Measurements from ENCODE around the gene RECQL5. TPM values are rescaled to one million over a fixed set of nuclear protein-coding genes. Genes with fewer than 3 reads are reported as not detected.
A peak's percentile ranks its signal among the peaks of the same experiment; 100 is the strongest.

The RECQL5 gene
- total RNA-seq, 1 donor from 2014 or later, result 44.7 TPM

DNA sequence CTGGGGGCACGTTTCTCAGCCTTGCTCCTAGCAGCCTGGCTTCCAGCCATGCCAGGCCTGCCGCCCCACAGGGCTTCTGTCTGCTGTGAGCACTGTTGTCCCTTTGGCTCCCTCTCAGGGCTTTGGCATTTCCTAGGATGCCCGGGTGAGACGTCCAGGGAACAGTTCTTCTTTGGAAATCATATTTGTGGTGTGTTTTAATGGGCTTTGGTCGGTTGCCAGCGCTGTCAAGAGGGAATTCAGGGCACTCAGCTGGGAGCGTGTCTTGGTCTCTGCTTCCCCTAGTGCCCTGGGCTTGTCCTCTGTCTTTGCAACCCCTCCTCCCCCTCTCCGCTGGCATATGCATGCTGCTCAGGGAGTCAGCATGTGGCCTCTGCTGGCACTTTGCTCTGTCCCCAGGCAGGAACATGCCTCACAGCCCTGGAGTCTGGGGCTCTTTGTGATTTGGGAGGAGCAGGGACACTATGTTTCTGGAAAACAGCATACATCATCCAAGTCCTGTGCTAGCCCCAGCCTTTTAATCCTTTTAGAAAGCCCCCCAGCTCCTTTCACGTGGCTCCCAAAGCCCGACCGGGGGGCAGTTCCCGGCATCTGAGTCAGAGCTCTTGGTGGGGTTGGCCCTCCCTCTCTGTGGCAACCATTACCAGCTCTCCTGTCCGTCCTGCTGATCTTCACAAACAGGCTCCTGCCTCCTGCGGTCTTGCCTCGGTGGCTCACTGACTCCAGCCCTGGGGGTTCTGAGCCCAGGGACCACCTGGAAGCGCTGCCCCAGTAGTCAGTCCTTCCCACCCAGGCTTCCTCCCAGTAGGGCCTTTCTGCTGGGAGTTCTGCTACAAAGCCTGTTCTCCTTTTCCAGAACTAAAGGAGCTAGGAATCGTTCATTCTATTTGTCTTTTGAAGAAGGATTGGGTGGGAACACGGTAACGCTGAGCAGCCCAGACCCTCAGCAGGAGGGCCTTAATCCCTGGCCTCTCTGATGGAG lies 26.8 kb upstream of the RECQL5 start:
- H3K27ac Mint-ChIP-seq (ENCODE audit: unreplicated experiment), result peak overlapping the region; percentile 99

DNA sequence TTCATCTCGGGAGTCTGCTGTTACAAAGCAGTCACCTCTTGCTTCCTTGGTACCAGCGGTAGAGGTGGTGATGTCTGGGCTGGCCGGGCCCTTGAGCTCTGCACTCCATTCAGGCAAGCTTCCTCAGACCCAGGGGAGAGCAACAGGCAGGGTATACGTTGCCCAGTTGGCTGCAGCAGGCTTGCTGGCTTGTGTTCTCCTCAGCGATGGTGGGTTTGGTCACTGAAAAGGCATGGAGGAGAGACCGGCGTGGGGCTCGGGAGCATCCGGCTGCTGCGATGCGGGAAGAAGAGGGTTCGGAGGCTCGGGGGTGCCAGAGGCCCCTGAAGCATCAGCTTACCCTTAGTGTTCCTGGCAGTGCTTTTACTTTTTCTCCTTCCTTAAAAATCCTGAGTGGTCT lies 26.0 kb upstream of the RECQL5 start:
- H3K27ac Mint-ChIP-seq (ENCODE audit: unreplicated experiment), result peak overlapping the region; percentile 99
- H3K27me3 Mint-ChIP-seq (ENCODE audit: unreplicated experiment), result no peaks in the 10 kb centered on the region
- peaks cover 93% of the 10 kb centered on the region for H3K4me1 Mint-ChIP-seq (ENCODE audit: unreplicated experiment)

More for the DNA sequence above, 26.8 kb upstream of the RECQL5 start:
- Mint-ChIP-seq H3K4me3 (ENCODE audit: unreplicated experiment) (peak overlapping the region; percentile 44), H3K4me1 (ENCODE audit: unreplicated experiment) (peaks cover 91% of the 10 kb centered on the region), H3K9me3 (ENCODE audit: unreplicated experiment) (no peaks in the 10 kb centered on the region), H3K36me3 (ENCODE audit: unreplicated experiment) (peaks cover 20% of the 10 kb centered on the region), H3K27me3 (ENCODE audit: unreplicated experiment) (no peaks in the 10 kb centered on the region)
- TF ChIP-seq, protein P1, sequence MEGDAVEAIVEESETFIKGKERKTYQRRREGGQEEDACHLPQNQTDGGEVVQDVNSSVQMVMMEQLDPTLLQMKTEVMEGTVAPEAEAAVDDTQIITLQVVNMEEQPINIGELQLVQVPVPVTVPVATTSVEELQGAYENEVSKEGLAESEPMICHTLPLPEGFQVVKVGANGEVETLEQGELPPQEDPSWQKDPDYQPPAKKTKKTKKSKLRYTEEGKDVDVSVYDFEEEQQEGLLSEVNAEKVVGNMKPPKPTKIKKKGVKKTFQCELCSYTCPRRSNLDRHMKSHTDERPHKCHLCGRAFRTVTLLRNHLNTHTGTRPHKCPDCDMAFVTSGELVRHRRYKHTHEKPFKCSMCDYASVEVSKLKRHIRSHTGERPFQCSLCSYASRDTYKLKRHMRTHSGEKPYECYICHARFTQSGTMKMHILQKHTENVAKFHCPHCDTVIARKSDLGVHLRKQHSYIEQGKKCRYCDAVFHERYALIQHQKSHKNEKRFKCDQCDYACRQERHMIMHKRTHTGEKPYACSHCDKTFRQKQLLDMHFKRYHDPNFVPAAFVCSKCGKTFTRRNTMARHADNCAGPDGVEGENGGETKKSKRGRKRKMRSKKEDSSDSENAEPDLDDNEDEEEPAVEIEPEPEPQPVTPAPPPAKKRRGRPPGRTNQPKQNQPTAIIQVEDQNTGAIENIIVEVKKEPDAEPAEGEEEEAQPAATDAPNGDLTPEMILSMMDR (IDR thresholded peaks at IDR 0.05), result peak; percentile 37
- peak; percentile 99 for DNase-seq (ENCODE audit: extremely low spot score, unreplicated experiment)

DNA sequence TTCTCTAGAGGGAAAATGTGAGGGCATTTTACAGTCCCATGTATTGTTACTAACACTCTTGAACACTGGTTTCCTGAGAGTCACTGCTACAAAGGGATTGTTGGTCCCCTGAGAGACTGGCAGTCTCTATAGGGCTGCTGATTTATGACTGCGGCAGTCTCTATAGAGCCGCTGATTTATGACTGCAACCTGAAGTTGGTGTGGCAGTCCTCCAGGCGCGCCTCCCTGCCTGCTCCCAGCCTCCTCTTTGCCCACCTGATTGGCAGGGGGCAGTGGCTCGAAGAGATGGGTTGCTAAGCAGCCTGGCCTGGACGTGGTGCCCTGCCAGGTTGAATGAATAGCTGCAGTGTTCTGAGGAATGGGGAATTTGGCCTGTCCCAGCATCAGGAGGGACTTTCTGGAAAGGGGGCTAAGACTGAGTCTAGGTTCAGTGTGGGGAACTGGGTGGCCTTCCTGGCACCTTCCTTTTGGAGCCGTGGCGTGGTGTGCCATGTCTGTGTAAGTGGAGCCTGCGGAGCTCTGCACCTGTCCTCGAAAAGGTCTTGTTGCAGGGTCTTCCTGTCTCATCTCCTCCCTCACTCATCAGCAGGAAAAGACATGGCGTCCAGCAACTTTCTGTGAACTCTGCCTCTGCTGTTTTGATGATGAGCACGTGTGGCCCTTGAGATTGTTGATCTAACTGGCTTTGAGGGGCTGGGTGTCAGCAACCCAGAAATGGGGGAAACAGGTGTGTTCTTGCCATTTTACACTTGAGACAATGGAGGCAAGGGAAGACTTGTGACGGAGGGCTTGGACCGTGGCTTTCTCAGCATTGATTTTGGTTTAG lies 25.1 kb upstream of the RECQL5 start:
- no peaks in the 10 kb centered on the region for H3K9me3 Mint-ChIP-seq (ENCODE audit: unreplicated experiment)
- DNase-seq (ENCODE audit: extremely low spot score, unreplicated experiment), result no peak
- peaks cover 89% of the 10 kb centered on the region for H3K4me1 Mint-ChIP-seq (ENCODE audit: unreplicated experiment)
- no peaks in the 10 kb centered on the region for H3K27me3 Mint-ChIP-seq (ENCODE audit: unreplicated experiment)
- TF ChIP-seq, protein P1 (IDR thresholded peaks at IDR 0.05), result no peak
- H3K36me3 Mint-ChIP-seq (ENCODE audit: unreplicated experiment), result peaks cover 12% of the 10 kb centered on the region
- H3K27ac Mint-ChIP-seq (ENCODE audit: unreplicated experiment), result peak overlapping the region; percentile 99
- no peak overlapping the region for H3K4me3 Mint-ChIP-seq (ENCODE audit: unreplicated experiment)

More for the DNA sequence above, 26.0 kb upstream of the RECQL5 start:
- Mint-ChIP-seq H3K4me3 (ENCODE audit: unreplicated experiment) (peak overlapping the region; percentile 44), H3K36me3 (ENCODE audit: unreplicated experiment) (peaks cover 19% of the 10 kb centered on the region), H3K9me3 (ENCODE audit: unreplicated experiment) (no peaks in the 10 kb centered on the region)
- TF ChIP-seq, protein P1 (IDR thresholded peaks at IDR 0.05), result no peak
- no peak for DNase-seq (ENCODE audit: extremely low spot score, unreplicated experiment)

DNA sequence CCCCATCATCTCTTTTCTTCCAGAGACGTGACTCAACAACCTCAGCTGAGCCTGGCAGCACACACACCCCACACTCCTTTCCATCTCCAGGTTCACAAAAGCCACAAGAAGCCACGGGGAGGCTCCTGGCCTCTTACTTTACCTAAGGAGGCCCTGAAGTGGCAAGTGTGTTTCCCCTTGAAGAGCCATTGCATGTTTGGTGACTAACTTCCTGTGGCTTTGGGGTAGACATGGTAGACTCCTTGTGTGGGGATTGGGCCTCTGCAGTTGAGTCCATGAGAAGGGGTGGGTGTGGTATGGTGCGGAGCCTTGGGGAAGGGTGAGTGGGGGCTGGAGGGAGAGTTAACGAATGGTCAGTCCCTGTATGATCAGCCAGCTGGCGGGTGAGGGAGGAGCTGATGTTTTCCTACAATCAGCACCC lies 24.4 kb upstream of the RECQL5 start:
- H3K4me3 Mint-ChIP-seq (ENCODE audit: unreplicated experiment), result peak overlapping the region; percentile 10
- H3K27ac Mint-ChIP-seq (ENCODE audit: unreplicated experiment), result peak overlapping the region; percentile 99
- no peaks in the 10 kb centered on the region for H3K27me3 Mint-ChIP-seq (ENCODE audit: unreplicated experiment)
- no peak for DNase-seq (ENCODE audit: extremely low spot score, unreplicated experiment)
- H3K4me1 Mint-ChIP-seq (ENCODE audit: unreplicated experiment), result peaks cover 90% of the 10 kb centered on the region
- TF ChIP-seq, protein P1 (IDR thresholded peaks at IDR 0.05), result no peak
- H3K9me3 Mint-ChIP-seq (ENCODE audit: unreplicated experiment), result no peaks in the 10 kb centered on the region
- peaks cover 12% of the 10 kb centered on the region for H3K36me3 Mint-ChIP-seq (ENCODE audit: unreplicated experiment)
